Panc1 (cell line): Measurements from ENCODE around the gene GHRHR. TPM values are rescaled to one million over a fixed set of nuclear protein-coding genes. Genes with fewer than 3 reads are reported as not detected.

Experiments used
- ATAC-seq: fragments of 200-7000 bp; cut with Tn5 transposase; 2 replicates; pipeline ENCODE4 v1.9.1; 2020; ENCODE audit warnings: mild to moderate bottlenecking, moderate library complexity
- BruUV-seq: library from RNA; stranded (reverse); fragments of 400-500 nt; replicated peaks from 2 replicates; lab custom pipeline; 2021; lab: Mats Ljungman, UMichigan
- CTCF ChIA-PET: fragments of 300-600 bp; sonication (Branson Sonifier 250); formaldehyde crosslinking; loops from one replicate; lab custom pipeline; 2022; ENCODE audit warnings: antibody characterized with exemption; lab: Charles Lee
- POLR2A ChIA-PET: fragments of 300-600 bp; sonication (Branson Sonifier 250); formaldehyde crosslinking; loops from one replicate; lab custom pipeline; 2022; ENCODE audit warnings: antibody characterized with exemption; lab: Charles Lee
- DNase-seq: peaks from one replicate; pipeline ENCODE4 v3.0.0-alpha.2; 2010; ENCODE audit warnings: low read depth, low spot score
- H3K27ac ChIP-seq: 2 replicates; pipeline ENCODE4 v1.5.1; 2011; ENCODE audit warnings: mild to moderate bottlenecking, low read length, inconsistent platforms
- H3K27me3 ChIP-seq: fragments of 200-500 bp; sonication (Bioruptor generic); 2 replicates; pipeline ENCODE4 v1.6.0; 2014; ENCODE audit warnings: low read length, inconsistent platforms; ENCODE audit not compliant: control insufficient read depth, insufficient read depth
- H3K36me3 ChIP-seq: fragments of 200-500 bp; sonication (Bioruptor generic); 2 replicates; pipeline ENCODE4 v1.5.1; 2014; ENCODE audit warnings: inconsistent platforms, mild to moderate bottlenecking, low read length, moderate library complexity; ENCODE audit not compliant: control insufficient read depth, insufficient read depth
- H3K4me1 ChIP-seq: 2 replicates; pipeline ENCODE4 v1.5.1; 2011; ENCODE audit warnings: inconsistent platforms, mild to moderate bottlenecking, low read length, moderate library complexity; ENCODE audit not compliant: control insufficient read depth, insufficient read depth
- H3K4me3 ChIP-seq, 2 experiments: 2 replicates each; pipeline ENCODE4 v1.5.1; 2011 to 2012; ENCODE audit warnings: low read depth in 2 of 2, low read length in 2 of 2, mild to moderate bottlenecking in 2 of 2, inconsistent platforms in 1 of 2, moderate library complexity in 1 of 2
- H3K9me3 ChIP-seq: fragments of 200-500 bp; sonication (Bioruptor generic); 2 replicates; pipeline ENCODE4 v1.5.1; 2014; ENCODE audit warnings: low read depth, mild to moderate bottlenecking, inconsistent platforms, low read length, moderate library complexity; ENCODE audit not compliant: control insufficient read depth, insufficient read depth
- CTCF ChIP-seq: fragments of 450-650 bp; IDR thresholded peaks from 2 replicates; pipeline ENCODE4 v1.5.1; 2017; ENCODE audit warnings: mild to moderate bottlenecking
- POLR2AphosphoS5 ChIP-seq: IDR thresholded peaks from 2 replicates; pipeline ENCODE4 v1.6.1; 2012; ENCODE audit warnings: mild to moderate bottlenecking, low read depth, low read length, moderate library complexity
- SIN3A ChIP-seq: IDR thresholded peaks from 2 replicates; pipeline ENCODE4 v1.6.1; 2012; ENCODE audit warnings: low read depth, mild to moderate bottlenecking, low read length, moderate library complexity, borderline replicate concordance; ENCODE audit not compliant: insufficient read depth
- TCF7L2 ChIP-seq: IDR thresholded peaks from 2 replicates; pipeline ENCODE4 v1.6.1; 2011; ENCODE audit warnings: mild to moderate bottlenecking, low read depth, low read length, inconsistent platforms
- in situ Hi-C: cut with HindIII; loops from 2 replicates; pipeline ENCODE4 v1.10.0; 2016; ENCODE audit warnings: low sequenced_read_pairs, low pct_unique_long_range_greater_than_20kb
- intact Hi-C: fragments of 100-400 bp; cut with micrococcal nuclease; formaldehyde crosslinking; loops from one replicate; pipeline ENCODE4 v1.10.0; 2022; ENCODE audit not compliant: unreplicated experiment
- total RNA-seq: library from RNA; stranded (reverse); gene quantifications from one replicate; pipeline ENCODE4 v1.2.1, GENCODE V29; 2021; ENCODE audit not compliant: unreplicated experiment
- TF ChIP-seq, protein P1 (sequence below), 2 experiments: IDR thresholded peaks; 2 replicates each; pipeline ENCODE4 v1.6.1; 2011 to 2012; ENCODE audit warnings: low read depth in 2 of 2, control low read depth in 1 of 2, low read length in 1 of 2, mild to moderate bottlenecking in 1 of 2, moderate library complexity in 1 of 2; ENCODE audit not compliant: insufficient read depth in 1 of 2

The GHRHR gene
- total RNA-seq, 1 experiment from 2014 or later, result not detected

- Histone ChIP-seq H3K27me3 (no peaks in the 10 kb centered on the region), H3K9me3 (no peaks in the 10 kb centered on the region), H3K36me3 (no peaks in the 10 kb centered on the region), H3K4me1 (no peaks in the 10 kb centered on the region), H3K4me3 (no peak overlapping the region), H3K27ac (no peak overlapping the region)
- POLR2A ChIA-PET, result no interaction called here
- CTCF ChIA-PET, result interaction anchor here (0.6 kb wide), 1 partner anchor 122 kb away, joined by 4 read pairs; no protein-coding TSS in a partner anchor
- ATAC-seq (no peak), DNase-seq (no peak)
- in situ Hi-C loops (no loop called here), intact Hi-C loops (no loop called here)
- no TSS peak for BruUV-seq
- no peak for TF ChIP-seq CTCF
- TF ChIP-seq SIN3A, result no peak
- TF ChIP-seq POLR2AphosphoS5, result no peak
- TF ChIP-seq TCF7L2, result no peak
- TF ChIP-seq, protein P1, sequence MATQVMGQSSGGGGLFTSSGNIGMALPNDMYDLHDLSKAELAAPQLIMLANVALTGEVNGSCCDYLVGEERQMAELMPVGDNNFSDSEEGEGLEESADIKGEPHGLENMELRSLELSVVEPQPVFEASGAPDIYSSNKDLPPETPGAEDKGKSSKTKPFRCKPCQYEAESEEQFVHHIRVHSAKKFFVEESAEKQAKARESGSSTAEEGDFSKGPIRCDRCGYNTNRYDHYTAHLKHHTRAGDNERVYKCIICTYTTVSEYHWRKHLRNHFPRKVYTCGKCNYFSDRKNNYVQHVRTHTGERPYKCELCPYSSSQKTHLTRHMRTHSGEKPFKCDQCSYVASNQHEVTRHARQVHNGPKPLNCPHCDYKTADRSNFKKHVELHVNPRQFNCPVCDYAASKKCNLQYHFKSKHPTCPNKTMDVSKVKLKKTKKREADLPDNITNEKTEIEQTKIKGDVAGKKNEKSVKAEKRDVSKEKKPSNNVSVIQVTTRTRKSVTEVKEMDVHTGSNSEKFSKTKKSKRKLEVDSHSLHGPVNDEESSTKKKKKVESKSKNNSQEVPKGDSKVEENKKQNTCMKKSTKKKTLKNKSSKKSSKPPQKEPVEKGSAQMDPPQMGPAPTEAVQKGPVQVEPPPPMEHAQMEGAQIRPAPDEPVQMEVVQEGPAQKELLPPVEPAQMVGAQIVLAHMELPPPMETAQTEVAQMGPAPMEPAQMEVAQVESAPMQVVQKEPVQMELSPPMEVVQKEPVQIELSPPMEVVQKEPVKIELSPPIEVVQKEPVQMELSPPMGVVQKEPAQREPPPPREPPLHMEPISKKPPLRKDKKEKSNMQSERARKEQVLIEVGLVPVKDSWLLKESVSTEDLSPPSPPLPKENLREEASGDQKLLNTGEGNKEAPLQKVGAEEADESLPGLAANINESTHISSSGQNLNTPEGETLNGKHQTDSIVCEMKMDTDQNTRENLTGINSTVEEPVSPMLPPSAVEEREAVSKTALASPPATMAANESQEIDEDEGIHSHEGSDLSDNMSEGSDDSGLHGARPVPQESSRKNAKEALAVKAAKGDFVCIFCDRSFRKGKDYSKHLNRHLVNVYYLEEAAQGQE (IDR thresholded peaks at IDR 0.05; ENCODE audit: insufficient read depth in 1 of 2, low read depth in 2 of 2, low read length in 1 of 2), result no peak
Measured at GRCh38 chr7:30917216-30917893, 46.4 kb upstream of the GHRHR start.

DNA sequence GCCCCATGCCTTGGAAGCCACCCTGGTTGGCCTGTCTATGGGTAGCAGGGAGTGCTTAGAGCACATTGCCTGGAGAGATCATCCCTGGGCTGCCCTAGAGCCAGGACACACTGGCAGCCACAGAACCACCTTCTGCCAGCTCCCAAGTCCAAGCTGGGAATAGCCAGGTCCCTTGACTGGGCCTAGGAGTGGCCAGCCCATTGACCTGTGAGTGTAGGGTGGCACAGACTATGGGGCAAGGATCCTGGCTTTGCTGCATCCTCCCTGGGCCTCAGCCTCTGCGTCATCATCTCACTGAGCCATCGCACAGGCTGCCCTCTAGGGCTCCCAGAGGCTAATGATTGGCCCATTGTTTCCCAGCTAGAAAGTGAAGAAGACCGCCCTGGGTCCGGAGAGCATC lies 45.1 kb upstream of the GHRHR start:
- ChIA-PET CTCF (interaction anchor here (0.7 kb wide), 1 partner anchor 784 kb away, joined by 7 read pairs; the partner anchor contains the start of gene MTURN), POLR2A (no interaction called here)
- Histone ChIP-seq H3K27ac (no peak overlapping the region), H3K9me3 (no peaks in the 10 kb centered on the region), H3K36me3 (no peaks in the 10 kb centered on the region), H3K4me3 (no peak overlapping the region), H3K4me1 (no peaks in the 10 kb centered on the region), H3K27me3 (no peaks in the 10 kb centered on the region)
- in situ Hi-C loops, result no loop called here
- intact Hi-C loops, result no loop called here
- ATAC-seq (no peak), DNase-seq (no peak)
- TF ChIP-seq CTCF (no peak), TCF7L2 (no peak), POLR2AphosphoS5 (no peak), SIN3A (no peak)
- TF ChIP-seq, protein P1 (IDR thresholded peaks at IDR 0.05; ENCODE audit: insufficient read depth in 1 of 2, low read depth in 2 of 2, low read length in 1 of 2), result no peak
- BruUV-seq, result no TSS peak
